ENCODE measurements around the gene CCDC68.

DNA sequence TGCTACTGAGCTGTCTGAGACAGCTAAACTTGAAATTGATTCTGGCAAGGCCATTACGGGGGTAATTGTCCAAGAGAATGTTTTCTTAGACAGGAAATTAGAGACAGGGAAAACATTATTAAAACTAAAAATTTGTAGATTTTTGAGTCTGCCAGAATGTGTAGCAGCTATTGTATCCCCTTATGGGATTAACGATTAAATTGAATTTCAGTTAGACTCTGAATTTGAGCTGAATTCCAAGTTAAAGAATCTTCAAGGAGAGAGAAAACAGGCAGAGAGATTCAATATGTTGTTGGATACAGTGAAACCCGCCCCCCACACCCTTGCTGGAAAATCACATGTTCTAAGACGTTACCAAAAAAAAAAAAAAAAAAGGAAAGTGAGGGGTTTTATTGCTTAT lies 32.7 kb upstream of the CCDC68 start:
- TF ChIP-seq, protein P1, sequence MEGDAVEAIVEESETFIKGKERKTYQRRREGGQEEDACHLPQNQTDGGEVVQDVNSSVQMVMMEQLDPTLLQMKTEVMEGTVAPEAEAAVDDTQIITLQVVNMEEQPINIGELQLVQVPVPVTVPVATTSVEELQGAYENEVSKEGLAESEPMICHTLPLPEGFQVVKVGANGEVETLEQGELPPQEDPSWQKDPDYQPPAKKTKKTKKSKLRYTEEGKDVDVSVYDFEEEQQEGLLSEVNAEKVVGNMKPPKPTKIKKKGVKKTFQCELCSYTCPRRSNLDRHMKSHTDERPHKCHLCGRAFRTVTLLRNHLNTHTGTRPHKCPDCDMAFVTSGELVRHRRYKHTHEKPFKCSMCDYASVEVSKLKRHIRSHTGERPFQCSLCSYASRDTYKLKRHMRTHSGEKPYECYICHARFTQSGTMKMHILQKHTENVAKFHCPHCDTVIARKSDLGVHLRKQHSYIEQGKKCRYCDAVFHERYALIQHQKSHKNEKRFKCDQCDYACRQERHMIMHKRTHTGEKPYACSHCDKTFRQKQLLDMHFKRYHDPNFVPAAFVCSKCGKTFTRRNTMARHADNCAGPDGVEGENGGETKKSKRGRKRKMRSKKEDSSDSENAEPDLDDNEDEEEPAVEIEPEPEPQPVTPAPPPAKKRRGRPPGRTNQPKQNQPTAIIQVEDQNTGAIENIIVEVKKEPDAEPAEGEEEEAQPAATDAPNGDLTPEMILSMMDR (conservative IDR thresholded peaks at IDR 0.05; ENCODE audit: low read length) = no peak
- no peak for TF ChIP-seq EZH2phosphoT487 (IDR thresholded peaks at IDR 0.05; ENCODE audit: borderline replicate concordance)

All from Loucy (cell line).